Right atrium auricular region (tissue), 2 donors: Measurements from ENCODE around the gene TMEM151A. TPM values are rescaled to one million over a fixed set of nuclear protein-coding genes. Genes with fewer than 3 reads are reported as not detected.
A peak's percentile ranks its signal among the peaks of the same experiment; 100 is the strongest.
"Not testable (repeated sequence)": the region's sequence is repeated elsewhere in the genome, so short reads cannot be mapped to it uniquely, and the experiment has no call there.

ENCODE experiments used
- DNase-seq: peaks from one replicate; pipeline ENCODE4 v3.0.0-alpha.2; 2019; ENCODE audit warnings: low spot score
- H3K27ac ChIP-seq, 2 donors: fragments of 200-600 bp; sonication (generic); 1 replicate in 1 of 2; 2 replicates in 1 of 2; pipeline ENCODE4 v1.5.1; 2016 to 2019
- H3K27me3 ChIP-seq, 2 donors: fragments of 200-600 bp; sonication (generic); one replicate each; pipeline versions ENCODE4 v1.5.1 to v1.6.0; 2017 to 2019
- H3K36me3 ChIP-seq: fragments of 200-600 bp; sonication (generic); one replicate; pipeline ENCODE4 v1.5.1; 2016
- H3K4me1 ChIP-seq, 2 donors: fragments of 200-600 bp; sonication (generic); one replicate each; pipeline versions ENCODE4 v1.5.1 to v1.6.0; 2017 to 2019
- H3K4me3 ChIP-seq, 2 donors: fragments of 200-600 bp; sonication (generic); 1 replicate in 1 of 2; 2 replicates in 1 of 2; pipeline ENCODE4 v1.5.1; 2017 to 2019; ENCODE audit warnings: mild to moderate bottlenecking in 1 of 2, moderate library complexity in 1 of 2
- H3K9me3 ChIP-seq, 2 donors: fragments of 200-600 bp; sonication (generic); one replicate each; pipeline ENCODE4 v1.5.1; 2019
- total RNA-seq, 2 donors: library from RNA; depleted of rRNA; stranded (reverse); fragments of >200 nt; gene quantifications; one replicate each; pipeline ENCODE4 v1.1.0, GENCODE V29; 2016
- TF ChIP-seq, protein P1 (sequence below), 2 donors: fragments of 200-600 bp; sonication (generic); IDR thresholded peaks; one replicate each; pipeline ENCODE4 v1.5.1; 2019; ENCODE audit warnings: antibody characterized with exemption in 2 of 2

The TMEM151A gene
- total RNA-seq, 2 donors from 2014 or later = 1.4 to 5.5 TPM

DNA sequence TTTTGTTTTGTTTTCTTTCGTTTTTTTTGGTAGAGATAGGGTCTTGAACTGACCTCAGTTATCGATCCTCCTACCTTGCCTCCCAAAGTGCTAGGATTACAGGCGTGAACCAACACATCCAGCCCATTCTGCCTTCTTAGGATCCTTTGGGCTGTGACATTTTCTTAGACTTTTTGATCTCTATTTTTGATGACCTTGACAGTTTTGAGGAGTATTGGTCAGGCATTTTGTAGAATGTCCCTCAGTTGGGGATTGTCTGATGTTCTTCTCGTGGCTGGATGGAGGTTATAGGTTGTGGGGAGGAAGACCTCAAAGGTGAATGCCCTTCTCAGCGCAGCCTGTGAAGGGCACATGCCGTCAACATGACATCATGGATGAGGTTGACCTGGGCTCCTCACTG is 42.8 kb upstream of the TMEM151A start:
- Histone ChIP-seq H3K4me1 (peaks cover 0 to 12% of the 10 kb centered on the region in 2 donors), H3K36me3 (peaks cover 16% of the 10 kb centered on the region), H3K27me3 (no peaks in the 10 kb centered on the region), H3K27ac (no peak overlapping the region), H3K9me3 (no peaks in the 10 kb centered on the region), H3K4me3 (no peak overlapping the region)
- TF ChIP-seq, protein P1, sequence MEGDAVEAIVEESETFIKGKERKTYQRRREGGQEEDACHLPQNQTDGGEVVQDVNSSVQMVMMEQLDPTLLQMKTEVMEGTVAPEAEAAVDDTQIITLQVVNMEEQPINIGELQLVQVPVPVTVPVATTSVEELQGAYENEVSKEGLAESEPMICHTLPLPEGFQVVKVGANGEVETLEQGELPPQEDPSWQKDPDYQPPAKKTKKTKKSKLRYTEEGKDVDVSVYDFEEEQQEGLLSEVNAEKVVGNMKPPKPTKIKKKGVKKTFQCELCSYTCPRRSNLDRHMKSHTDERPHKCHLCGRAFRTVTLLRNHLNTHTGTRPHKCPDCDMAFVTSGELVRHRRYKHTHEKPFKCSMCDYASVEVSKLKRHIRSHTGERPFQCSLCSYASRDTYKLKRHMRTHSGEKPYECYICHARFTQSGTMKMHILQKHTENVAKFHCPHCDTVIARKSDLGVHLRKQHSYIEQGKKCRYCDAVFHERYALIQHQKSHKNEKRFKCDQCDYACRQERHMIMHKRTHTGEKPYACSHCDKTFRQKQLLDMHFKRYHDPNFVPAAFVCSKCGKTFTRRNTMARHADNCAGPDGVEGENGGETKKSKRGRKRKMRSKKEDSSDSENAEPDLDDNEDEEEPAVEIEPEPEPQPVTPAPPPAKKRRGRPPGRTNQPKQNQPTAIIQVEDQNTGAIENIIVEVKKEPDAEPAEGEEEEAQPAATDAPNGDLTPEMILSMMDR (IDR thresholded peaks at IDR 0.05) = no peak
- DNase-seq = no peak

DNA sequence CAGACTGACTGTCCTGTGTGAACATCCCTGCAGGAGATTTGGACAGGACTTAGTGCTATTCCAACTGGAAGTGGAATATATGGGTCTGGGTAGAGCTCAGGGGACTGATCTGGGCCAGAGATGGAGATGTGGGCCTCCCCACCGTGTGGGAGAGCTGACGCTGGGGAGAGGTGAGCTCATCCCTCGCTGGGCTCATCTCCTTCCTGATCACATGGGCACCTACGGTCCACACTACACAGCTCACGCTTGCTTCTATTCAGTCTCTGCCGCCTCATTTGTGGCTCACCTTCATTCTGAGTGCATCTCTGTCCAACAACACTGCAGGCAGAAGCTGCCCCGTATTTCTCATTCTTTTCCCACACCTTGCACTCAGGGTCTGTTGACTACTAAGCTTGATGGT is 39.9 kb upstream of the TMEM151A start:
- Histone ChIP-seq H3K36me3 (peaks cover 6% of the 10 kb centered on the region), H3K9me3 (no peaks in the 10 kb centered on the region), H3K27me3 (no peaks in the 10 kb centered on the region), H3K4me1 (peaks cover 0 to 20% of the 10 kb centered on the region in 2 donors), H3K27ac (no peak overlapping the region), H3K4me3 (no peak overlapping the region)
- no peak for DNase-seq
- TF ChIP-seq, protein P1 (IDR thresholded peaks at IDR 0.05) = no peak

DNA sequence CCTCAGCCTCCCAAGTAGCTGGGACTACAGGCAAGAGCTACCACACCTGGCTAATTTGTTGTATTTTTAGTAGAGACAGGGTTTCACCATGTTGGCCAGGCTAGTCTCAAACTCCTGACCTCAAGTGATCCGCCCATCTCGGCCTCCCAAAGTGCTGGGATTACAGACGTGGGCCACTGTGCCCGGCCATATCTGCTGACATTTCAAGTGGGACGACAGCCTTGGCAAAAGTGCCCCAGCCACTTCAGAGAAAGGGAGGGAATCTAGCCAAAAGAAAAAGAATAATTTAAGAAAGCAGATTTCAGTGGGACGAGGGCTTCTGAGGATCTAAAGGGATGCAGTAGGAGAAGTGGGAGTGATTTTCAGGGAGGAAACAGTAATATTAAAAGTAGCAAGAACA is 38.6 kb upstream of the TMEM151A start:
- H3K4me1 ChIP-seq = peaks cover 0 to 25% of the 10 kb centered on the region in 2 donors
- H3K27ac ChIP-seq = not testable (repeated sequence)

DNA sequence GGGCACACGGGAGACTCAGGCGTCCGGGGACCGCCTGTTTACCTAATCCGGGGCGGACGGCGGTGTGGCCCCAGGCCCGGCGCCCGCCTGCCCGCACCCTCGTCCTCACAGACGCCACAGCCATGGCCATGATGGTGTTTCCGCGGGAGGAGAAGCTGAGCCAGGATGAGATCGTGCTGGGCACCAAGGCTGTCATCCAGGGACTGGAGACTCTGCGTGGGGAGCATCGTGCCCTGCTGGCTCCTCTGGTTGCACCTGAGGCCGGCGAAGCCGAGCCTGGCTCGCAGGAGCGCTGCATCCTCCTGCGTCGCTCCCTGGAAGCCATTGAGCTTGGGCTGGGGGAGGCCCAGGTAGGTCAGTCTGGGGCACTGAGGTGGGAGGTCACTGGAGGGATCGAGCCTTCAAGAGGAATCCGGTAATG is 33.2 kb upstream of the TMEM151A start:
- peaks cover 25% of the 10 kb centered on the region for H3K36me3 ChIP-seq
- peak overlapping the region; percentile 90 to 100 for H3K4me3 ChIP-seq
- H3K27ac ChIP-seq = peak overlapping the region; percentile 83 to 87

More for the DNA sequence above, 38.6 kb upstream of the TMEM151A start:
- not testable (repeated sequence) for H3K27me3 ChIP-seq, H3K4me3 ChIP-seq, H3K9me3 ChIP-seq, DNase-seq, H3K36me3 ChIP-seq

DNA sequence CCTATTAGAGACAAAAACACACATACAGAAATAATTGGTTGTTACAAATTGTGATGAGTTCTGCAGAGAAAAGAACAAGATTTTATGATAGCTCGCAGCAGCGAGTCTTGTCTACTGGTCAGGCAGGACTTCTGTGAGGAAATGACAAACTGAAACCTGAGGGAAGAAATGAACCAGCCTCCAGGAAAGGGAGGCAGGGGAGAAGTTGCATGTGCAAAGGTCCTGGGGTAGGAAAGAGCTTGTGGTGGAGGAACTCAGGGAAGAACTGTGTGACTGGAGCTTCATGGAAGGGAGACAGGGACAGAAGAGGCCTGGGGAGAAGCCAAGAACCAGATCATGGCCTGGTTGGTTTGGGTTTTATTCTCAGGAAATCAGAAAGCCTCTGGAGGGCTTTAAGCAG is 32.5 kb upstream of the TMEM151A start:
- no peaks in the 10 kb centered on the region for H3K9me3 ChIP-seq
- peaks cover 0 to 26% of the 10 kb centered on the region in 2 donors for H3K4me1 ChIP-seq
- H3K27me3 ChIP-seq = no peaks in the 10 kb centered on the region
- H3K27ac ChIP-seq = no peak overlapping the region
- no peak for DNase-seq
- no peak overlapping the region for H3K4me3 ChIP-seq
- TF ChIP-seq, protein P1 (IDR thresholded peaks at IDR 0.05) = no peak
- H3K36me3 ChIP-seq = peaks cover 25% of the 10 kb centered on the region

More for the DNA sequence above, 33.2 kb upstream of the TMEM151A start:
- Histone ChIP-seq H3K9me3 (no peaks in the 10 kb centered on the region), H3K4me1 (peaks cover 0 to 29% of the 10 kb centered on the region in 2 donors), H3K27me3 (no peaks in the 10 kb centered on the region)
- TF ChIP-seq, protein P1 (IDR thresholded peaks at IDR 0.05) = peak in 1 of 2 donors; percentile 16
- DNase-seq = no peak

DNA sequence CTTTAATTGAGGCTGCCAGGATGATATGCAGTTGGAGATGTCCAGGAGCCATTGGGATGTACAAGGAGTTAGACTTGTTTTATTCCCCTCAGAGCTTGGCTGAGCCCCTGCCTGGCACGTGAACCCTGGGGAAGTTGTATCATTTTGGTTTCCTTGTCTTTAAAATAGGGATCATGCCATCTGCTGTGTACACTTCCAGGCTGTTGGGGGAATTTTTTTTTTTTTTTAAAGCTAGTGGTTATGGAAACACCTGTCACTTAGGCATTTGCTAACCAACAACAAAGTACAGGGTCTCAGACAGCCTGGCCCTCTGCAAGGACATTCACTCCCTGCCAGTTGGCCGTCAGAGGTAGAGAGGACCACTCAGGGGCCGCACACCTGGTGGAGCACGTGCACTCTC is 31.7 kb upstream of the TMEM151A start:
- DNase-seq = no peak
- TF ChIP-seq, protein P1 (IDR thresholded peaks at IDR 0.05) = no peak
- H3K4me3 ChIP-seq = no peak overlapping the region
- H3K4me1 ChIP-seq = peaks cover 0 to 26% of the 10 kb centered on the region in 2 donors
- H3K27ac ChIP-seq = no peak overlapping the region
- H3K27me3 ChIP-seq = no peaks in the 10 kb centered on the region
- no peaks in the 10 kb centered on the region for H3K9me3 ChIP-seq
- peaks cover 25% of the 10 kb centered on the region for H3K36me3 ChIP-seq
